GM12878 (cell line): ENCODE data around the gene SFI1.

Experiments used
- CTCF ChIP-seq, 3 experiments: IDR thresholded peaks in 2 of 3; conservative IDR thresholded peaks in 1 of 3; 2 replicates each; pipeline ENCODE4 v1.5.1; 2011; ENCODE audit warnings: low read depth in 3 of 3, low read length in 3 of 3, mild to moderate bottlenecking in 3 of 3, control low read depth in 2 of 3, moderate library complexity in 2 of 3, inconsistent platforms in 1 of 3, mixed read lengths in 1 of 3; ENCODE audit not compliant: control insufficient read depth in 2 of 3, insufficient read depth in 1 of 3; ENCODE audit errors: extremely low read depth in 1 of 3
- IKZF1 ChIP-seq: fragments of 450-650 bp; conservative IDR thresholded peaks from 2 replicates; pipeline ENCODE4 v1.6.1; 2017; ENCODE audit warnings: antibody characterized with exemption, mild to moderate bottlenecking
- SREBF2 ChIP-seq: IDR thresholded peaks from 2 replicates; pipeline ENCODE4 v1.6.1; 2012; ENCODE audit warnings: mild to moderate bottlenecking, low read length

- TF ChIP-seq IKZF1, result no peak
- TF ChIP-seq CTCF (IDR thresholded peaks at IDR 0.05 in 2 of 3, conservative IDR thresholded peaks at IDR 0.05 in 1 of 3; ENCODE audit: control insufficient read depth in 2 of 3, extremely low read depth in 1 of 3, insufficient read depth in 1 of 3, low read depth in 3 of 3, low read length in 3 of 3), result no peak
- no peak for TF ChIP-seq SREBF2
These were observed 34.5 kb downstream of the SFI1 start for GRCh38 chr22:31530823-31531195.
